CD4-positive, alpha-beta T cell treated with Interferon gamma for 1 hour (primary cell): ENCODE data around the gene ERVH48-1.
"Not testable (repeated sequence)": the region's sequence is repeated elsewhere in the genome, so short reads cannot be mapped to it uniquely, and the experiment has no call there.

Source experiments
- DNase-seq: peaks from one replicate; pipeline ENCODE4 v3.0.0-alpha.2; 2020

Gene ERVH48-1

DNA sequence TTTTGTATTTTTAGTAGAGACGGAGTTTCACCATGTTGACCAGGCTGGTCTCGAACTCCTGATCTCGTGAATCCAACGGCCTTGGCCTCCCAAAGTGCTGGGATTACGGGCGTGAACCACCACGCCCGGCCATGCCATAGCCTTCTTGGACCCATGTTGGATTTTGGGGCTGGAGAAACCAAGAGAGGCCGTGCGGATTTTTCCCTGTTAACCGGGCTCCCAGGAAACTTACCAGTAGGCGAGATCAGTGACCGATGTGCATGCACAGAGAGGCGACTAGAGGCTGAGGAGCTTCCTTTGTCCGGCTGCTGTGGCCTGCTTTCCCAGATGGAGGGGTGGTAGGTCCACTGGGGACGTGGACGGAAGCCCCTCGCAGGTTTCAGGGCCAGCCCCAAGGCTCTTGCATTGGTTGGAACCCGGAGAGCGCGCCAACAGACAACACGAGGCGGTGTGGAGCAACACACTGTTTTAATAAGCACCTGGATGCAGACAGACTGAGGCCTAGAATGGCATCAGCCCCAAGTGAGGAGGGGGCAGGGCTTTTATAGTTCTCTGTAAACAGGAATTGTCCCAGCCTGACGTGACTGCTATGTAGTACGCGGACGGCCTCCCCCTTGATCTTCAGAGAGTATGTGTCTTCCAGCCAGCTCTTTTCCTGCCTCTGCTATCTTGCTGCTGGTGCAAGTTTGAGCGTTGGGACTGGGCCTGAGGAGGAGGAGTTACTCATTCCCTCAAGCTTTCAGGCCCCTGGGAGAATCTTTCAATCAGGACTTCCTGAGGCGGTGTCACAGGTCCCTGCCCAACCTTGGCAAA, at the start of gene ERVH48-1:
TSS of gene ERVH48-1 (minus strand) at position 517 of the 813 bp plus-strand sequence. CDS start 6,624 bp downstream, outside the sequence.
- DNase-seq = peak; percentile 26

GRCh38 chr21:42973991-42974831, 48.8 kb upstream of the ERVH48-1 start, which contains the start of gene PKNOX1:
Gene PKNOX1, plus strand, starts transcription at chr21:42974562. Its CDS starts 29,820 bp downstream, at chr21:43004382.
- peak; percentile 99 for DNase-seq

GRCh38 chr21:42973309-42973990, 48.0 kb upstream of the ERVH48-1 start:
- DNase-seq = no peak

- no peak for DNase-seq
Observed at GRCh38 chr21:42971897-42972275, 46.5 kb upstream of the ERVH48-1 start.

- DNase-seq = no peak
Observed at GRCh38 chr21:42970946-42971653, 45.7 kb upstream of the ERVH48-1 start.

DNA sequence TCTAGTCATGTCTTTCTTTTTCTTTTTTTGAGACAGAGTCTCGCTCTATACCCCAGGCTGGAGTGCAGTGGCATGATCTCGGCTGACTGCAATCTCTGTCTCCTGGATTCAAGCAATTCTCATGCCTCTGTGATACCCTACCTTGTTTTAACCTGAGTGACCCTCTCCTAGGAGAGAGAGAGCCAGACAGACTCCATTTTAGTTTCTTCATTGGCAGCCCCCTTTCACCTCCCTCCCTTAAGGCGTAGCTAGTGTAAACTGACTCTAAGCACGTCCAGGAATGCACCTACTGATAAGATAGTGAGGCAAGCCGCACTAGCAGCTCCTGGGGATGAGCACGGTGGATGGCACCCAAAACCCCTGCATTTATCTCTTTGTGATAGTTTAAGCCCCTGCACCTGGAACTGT, 43.8 kb upstream of the ERVH48-1 start:
- no peak for DNase-seq

- DNase-seq = not testable (repeated sequence)
Observed at GRCh38 chr21:42967616-42968015, 42.2 kb upstream of the ERVH48-1 start.

DNA sequence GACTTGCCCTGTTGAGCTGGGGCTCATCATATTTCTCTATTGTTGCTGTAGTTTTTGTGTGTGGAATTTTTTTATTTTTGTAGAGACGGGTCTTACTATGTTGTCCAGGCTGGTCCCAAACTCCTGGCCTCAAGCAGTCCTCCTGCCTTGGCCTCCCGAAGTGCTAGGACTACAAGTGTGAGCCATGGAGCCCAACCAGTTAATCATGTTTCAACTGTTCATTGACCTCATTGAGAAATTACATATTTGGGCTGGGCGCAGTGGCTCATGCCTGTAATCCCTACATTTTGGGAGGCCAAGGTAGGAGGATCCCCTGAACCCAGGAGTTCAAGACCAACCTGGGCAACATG, 39.8 kb upstream of the ERVH48-1 start:
- DNase-seq = no peak

DNA sequence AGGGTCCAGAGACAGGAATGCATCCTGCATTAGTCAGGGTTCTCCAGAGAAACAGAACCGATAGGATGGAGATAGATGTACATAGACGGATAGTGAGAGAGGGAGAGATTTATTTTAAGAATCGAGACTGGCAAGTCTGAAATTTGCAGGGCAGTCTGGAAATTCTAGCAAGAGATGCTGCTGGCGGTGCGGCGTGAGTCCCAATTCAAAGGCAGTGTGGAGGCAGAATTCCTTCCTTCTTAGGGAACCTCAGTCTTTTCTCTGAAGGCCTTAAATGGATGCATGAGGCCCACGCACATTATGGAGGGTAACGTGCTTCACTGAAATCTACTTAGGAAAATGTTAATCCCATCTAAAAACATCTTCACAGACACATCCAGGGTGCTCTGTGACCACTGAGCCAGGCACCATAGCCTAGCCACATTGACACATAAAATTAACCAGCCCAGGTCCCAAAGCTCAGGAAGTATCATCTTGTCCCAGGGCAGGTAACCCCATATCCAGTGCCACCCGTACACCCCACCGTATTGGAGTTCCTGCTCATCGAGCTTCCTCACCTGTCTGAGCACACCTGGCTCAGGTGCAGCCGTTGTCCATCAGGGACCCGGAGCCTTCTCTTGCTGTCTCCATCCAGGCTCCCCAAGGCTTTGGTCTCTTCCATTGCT, 39.2 kb upstream of the ERVH48-1 start:
- no peak for DNase-seq

DNA sequence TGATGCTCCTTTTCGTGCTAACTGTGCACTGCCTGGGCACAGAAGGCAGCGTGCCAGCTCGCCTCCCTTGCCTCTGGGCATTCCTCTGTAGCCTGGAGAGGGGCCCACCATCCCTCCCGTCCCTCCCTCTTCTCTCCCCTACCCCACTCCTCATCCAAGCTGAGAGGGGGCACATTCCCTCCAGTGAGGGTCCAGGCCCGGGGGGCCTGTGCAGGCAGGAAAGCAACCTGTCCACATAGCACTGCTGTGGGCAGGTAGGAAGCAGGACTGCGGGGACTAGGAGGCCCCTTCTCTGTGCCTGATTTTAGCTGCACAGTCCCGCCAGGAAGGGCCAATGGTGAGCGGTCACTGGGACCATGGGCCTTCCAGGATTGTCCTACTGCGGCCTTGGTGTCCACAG, 38.7 kb upstream of the ERVH48-1 start:
- DNase-seq = no peak

DNA sequence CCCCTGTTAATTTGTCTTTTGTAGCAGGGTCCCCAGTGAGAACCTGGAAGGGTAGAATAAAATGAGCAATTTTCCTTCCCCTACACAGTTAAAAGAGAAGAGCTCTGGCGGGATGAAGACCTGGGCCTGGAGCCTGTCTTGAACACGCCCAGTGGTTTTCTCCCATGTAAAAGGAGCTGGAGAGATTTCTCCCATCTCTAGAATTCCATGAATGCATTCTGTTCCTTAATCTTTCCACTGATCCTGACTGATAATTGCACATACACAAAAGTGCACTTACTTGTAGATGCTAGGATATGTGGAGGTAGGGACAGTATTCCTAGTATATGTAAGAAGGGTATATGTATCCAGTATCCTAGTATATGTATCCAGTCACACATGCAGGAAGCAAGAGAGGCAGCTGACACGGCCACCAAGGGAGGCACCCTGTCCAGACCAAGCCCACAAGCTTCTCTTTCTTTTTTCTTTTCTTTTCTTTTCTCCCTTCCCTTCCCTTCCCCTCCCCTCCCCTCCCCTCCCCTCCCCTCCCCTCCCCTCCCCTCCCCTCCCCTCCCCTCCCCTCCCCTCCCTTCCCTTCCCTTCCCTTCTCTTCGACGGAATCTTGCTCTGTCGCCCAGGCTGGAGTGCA, 37.1 kb upstream of the ERVH48-1 start:
- DNase-seq = no peak

DNA sequence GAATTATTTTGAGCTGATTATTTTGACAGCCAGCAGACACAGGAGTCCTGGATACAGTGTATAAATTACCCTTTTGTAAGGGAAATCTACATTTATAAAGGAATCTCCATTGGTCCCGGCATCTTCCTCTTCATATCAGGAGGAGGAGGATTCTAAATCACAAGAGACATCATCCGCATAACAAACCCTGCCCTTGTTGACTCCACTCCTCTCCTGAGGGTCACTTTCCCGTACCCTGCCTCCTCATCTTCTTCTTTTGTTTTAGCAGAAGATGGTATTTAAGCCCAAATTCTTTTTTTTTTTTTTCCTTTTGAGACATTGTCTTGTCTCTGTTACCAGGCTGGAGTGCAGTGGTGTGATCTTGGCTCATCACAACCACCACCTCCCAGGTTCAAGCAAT, 34.3 kb upstream of the ERVH48-1 start:
- no peak for DNase-seq

- not testable (repeated sequence) for DNase-seq
Observed at GRCh38 chr21:42958122-42958521, 32.7 kb upstream of the ERVH48-1 start.

DNA sequence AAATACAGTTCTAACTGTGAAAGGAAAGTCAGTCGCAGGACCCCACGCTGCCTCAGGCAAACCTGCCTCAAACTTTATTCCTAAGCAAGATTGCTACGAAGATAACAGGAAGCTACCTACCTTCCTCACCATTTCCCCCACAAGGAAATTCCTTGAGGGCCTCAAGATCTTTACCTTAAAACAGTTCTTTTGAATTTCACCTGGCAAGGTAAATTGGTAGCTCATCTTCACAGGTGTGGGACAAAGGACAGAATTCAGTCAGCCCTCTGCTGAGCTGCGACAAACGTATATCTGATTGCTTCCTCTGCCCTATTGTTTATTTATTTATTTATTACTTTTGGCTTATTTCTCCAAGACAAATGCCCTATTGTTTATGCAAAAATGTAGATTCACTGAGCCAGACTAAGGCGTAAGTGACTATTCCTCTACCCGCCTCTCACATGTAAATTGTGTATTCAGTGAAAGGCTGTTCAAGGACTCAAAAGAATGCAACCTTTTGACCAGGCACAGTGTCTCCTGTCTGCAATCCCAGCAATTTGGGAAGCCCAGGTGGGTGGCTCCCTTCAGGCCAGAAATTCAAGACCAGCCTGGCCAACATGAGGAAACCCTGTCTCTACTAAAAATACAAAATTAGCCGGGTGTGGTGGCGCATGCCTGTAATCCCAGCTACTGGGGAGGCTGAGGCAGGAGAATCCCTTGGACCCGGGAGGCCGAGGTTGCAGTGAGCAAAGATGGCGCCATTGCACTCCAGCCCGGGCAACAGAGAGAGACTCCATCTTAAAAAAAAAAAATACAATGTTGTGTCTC, 31.6 kb upstream of the ERVH48-1 start:
- DNase-seq = no peak

DNA sequence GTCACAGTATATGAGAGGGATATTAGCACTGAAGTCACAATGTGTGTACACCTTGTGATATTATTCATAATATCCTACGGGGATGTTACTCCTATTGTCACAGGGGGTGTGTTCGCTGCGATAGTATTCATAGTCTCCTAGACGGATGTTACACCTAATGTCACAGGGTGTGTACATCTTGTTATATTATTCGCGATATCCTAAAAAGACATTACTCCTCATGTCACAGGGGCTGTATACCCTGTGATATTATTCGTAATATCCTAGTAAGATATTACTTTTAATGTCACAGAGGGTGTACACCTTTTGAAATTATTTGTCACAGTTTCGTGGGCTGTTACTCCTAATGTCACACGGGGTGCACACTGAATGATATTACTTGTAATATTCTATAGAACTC, 25.8 kb upstream of the ERVH48-1 start:
- not testable (repeated sequence) for DNase-seq

GRCh38 chr21:42949094-42949755, 23.8 kb upstream of the ERVH48-1 start:
- DNase-seq = not testable (repeated sequence)

DNA sequence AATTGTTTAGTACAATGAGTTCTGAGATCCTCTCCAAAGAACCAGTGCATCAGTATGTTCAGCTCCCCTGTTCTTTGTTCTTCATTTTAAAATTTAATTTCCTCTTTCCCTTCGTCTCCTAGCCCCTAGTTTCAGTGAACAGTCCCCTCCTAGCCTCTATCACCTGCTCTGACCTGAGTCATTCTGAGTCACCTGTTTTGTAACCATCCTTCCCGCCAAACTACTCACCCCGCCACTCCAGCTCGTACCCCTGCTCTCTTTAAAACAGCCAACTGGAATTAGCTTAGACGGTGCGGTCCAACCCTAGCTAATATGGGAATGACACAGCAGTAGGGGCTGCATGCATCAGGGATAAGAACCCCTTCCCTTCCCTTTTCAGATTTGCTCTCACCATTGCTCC, 16.8 kb upstream of the ERVH48-1 start:
- DNase-seq = no peak

GRCh38 chr21:42941696-42942085, 16.3 kb upstream of the ERVH48-1 start:
- DNase-seq = no peak

DNA sequence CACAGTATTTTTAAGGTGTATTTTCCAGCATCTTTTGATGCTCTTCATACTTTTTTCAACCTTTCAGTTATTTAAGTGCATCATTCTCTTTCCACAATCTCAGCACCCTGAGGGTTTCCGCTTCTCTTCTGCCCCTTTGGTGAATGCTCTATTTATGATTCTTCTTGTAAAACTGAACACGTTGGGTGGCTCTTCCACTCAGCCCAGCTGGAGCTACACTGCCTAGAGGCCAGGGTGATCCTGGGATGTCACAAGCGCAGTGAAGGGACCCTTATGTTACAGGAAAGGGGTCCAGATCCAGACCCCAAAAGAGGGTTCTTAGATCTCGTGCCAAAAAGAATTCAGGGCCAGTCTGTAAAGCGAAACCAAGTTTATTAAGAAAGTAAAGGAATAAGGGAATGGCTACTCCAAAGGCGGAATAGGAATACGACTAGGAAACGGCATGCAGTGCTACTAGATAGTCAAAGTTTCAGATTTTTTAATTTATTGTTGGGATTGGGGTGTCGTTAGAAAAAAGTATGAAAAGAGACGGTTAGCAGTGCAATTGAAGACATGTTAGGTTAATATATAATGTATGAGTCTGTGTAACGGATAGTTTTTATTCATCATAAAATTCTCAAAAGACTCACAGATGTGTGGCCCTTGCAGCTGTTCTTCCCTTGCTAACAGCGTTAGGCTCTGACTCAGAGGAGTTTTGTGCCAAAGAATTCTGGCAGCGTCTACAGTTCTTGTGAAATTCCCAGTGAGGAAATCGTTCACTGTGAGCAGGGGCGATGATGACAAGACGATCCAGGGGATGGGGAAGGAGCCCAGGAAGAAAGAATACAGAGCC, 14.4 kb upstream of the ERVH48-1 start:
- no peak for DNase-seq
